ENCODE measurements around the gene CDC25A. TPM values are rescaled to one million over a fixed set of nuclear protein-coding genes. Genes with fewer than 3 reads are reported as not detected.
"Not testable (repeated sequence)": the region's sequence is repeated elsewhere in the genome, so short reads cannot be mapped to it uniquely, and the experiment has no call there.

CDC25A gene
- total and polyA plus RNA-seq, 8 donors, result 2.8 to 8.9 (median 6.7) TPM

- ATAC-seq, result peak; percentile 57
- intact Hi-C loops (cut with DNase I), result no loop called here
- Histone ChIP-seq H3K27me3 (no peaks in the 10 kb centered on the region), H3K4me3 (no peak overlapping the region), H3K36me3 (no peaks in the 10 kb centered on the region), H3K27ac (peak overlapping the region; percentile 66 to 71), H3K9me3 (no peaks in the 10 kb centered on the region), H3K4me1 (peaks cover 13 to 57% of the 10 kb centered on the region in 2 donors)
- TF ChIP-seq CTCF (IDR thresholded peaks at IDR 0.05), result no peak
- peak in 1 of 4 donors; percentile 56 for DNase-seq
These were observed 26.8 kb upstream of the CDC25A start for GRCh38 chr3:48215019-48215418.

- ATAC-seq (no peak), DNase-seq (no peak)
- H3K9me3 ChIP-seq, result no peaks in the 10 kb centered on the region
- intact Hi-C loops (cut with DNase I), result no loop called here
- TF ChIP-seq CTCF (IDR thresholded peaks at IDR 0.05), result no peak
- no peak overlapping the region for H3K4me3 ChIP-seq
- no peaks in the 10 kb centered on the region for H3K27me3 ChIP-seq
- H3K4me1 ChIP-seq, result peaks cover 13 to 49% of the 10 kb centered on the region in 2 donors
- H3K36me3 ChIP-seq, result no peaks in the 10 kb centered on the region
- no peak overlapping the region for H3K27ac ChIP-seq
These were observed 26.0 kb upstream of the CDC25A start for GRCh38 chr3:48214225-48214624.

- ATAC-seq; DNase-seq; H3K4me3 ChIP-seq; intact Hi-C loops (cut with DNase I); H3K27me3 ChIP-seq; H3K27ac ChIP-seq; H3K36me3 ChIP-seq; H3K9me3 ChIP-seq: not testable (repeated sequence)
- peaks cover 13 to 26% of the 10 kb centered on the region in 2 donors for H3K4me1 ChIP-seq
These were observed 23.6 kb upstream of the CDC25A start for GRCh38 chr3:48211776-48212175.

- intact Hi-C loops (cut with DNase I); H3K27ac ChIP-seq; ATAC-seq; H3K27me3 ChIP-seq; DNase-seq; H3K4me3 ChIP-seq; H3K36me3 ChIP-seq; H3K9me3 ChIP-seq: not testable (repeated sequence)
- peaks cover 7 to 14% of the 10 kb centered on the region in 2 donors for H3K4me1 ChIP-seq
These were observed 22.3 kb upstream of the CDC25A start for GRCh38 chr3:48210534-48210933.

GRCh38 chr3:48209445-48209844 is 21.2 kb upstream of the CDC25A start:
- H3K4me3 ChIP-seq, result no peak overlapping the region
- DNase-seq, result peak in 1 of 4 donors; percentile 1
- no peaks in the 10 kb centered on the region for H3K9me3 ChIP-seq
- H3K27me3 ChIP-seq, result no peaks in the 10 kb centered on the region
- no peak for TF ChIP-seq CTCF (IDR thresholded peaks at IDR 0.05)
- ATAC-seq, result no peak
- H3K27ac ChIP-seq, result no peak overlapping the region
- H3K36me3 ChIP-seq, result no peaks in the 10 kb centered on the region
- intact Hi-C loops (cut with DNase I), result no loop called here
- H3K4me1 ChIP-seq, result peaks cover 0 to 3% of the 10 kb centered on the region in 2 donors

GRCh38 chr3:48208076-48208475 is 19.9 kb upstream of the CDC25A start:
- no peaks in the 10 kb centered on the region for H3K9me3 ChIP-seq
- no peaks in the 10 kb centered on the region for H3K4me1 ChIP-seq
- TF ChIP-seq CTCF (IDR thresholded peaks at IDR 0.05), result no peak
- DNase-seq (peak in 1 of 4 donors; percentile 29), ATAC-seq (no peak)
- H3K27me3 ChIP-seq, result no peaks in the 10 kb centered on the region
- no peak overlapping the region for H3K4me3 ChIP-seq
- intact Hi-C loops (cut with DNase I), result no loop called here
- H3K36me3 ChIP-seq, result no peaks in the 10 kb centered on the region
- H3K27ac ChIP-seq, result no peak overlapping the region

Measured in left lung (tissue), 10 donors.